ENCODE measurements around the gene NACA2.
"Not testable (repeated sequence)": the region's sequence is repeated elsewhere in the genome, so short reads cannot be mapped to it uniquely, and the experiment has no call there.

NACA2 gene

DNA sequence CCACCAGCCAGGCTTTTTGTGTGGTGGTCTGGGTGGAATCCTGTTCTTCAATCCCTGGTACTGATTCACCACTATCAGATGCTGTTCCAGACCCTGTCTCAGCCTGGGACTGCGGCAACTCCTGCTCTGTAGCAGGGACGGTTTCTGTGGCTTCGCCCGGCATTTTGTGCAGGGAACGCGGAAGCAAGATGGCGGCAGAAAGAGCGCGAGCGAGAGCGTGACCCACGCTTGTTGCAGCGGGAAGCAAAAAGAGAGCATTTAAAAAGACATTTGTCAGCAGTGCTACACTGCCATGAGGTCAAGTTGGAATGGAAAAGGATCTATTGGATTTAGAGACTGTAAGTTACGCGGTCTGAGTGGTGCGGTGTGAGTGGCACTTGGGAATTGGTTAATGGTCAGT lies at the start of gene NACA2:
Gene NACA2, minus strand, starts transcription at position 202 of the 400 bp plus-strand sequence. Its CDS starts 39 bp downstream, at position 163.
- DNase-seq, result no peak

DNA sequence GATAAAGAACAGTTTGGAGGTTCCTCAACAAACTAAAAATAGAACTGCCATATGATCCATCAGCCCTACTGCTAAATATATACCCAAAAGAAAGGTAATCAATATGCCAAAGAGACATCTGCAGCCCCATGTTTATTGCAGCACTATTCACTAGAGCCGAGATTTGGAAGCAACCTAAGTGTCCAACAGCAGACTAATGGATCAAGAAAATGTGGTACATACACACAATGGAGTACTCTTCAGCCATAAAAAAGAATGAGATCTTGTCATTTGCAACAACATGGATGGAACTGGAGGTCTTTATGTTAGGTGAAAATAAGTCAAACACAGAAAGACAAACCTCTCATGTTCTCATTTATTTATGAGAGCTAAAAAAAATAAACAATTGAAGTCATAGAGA lies 48.8 kb upstream of the NACA2 start:
- no peak for DNase-seq

DNA sequence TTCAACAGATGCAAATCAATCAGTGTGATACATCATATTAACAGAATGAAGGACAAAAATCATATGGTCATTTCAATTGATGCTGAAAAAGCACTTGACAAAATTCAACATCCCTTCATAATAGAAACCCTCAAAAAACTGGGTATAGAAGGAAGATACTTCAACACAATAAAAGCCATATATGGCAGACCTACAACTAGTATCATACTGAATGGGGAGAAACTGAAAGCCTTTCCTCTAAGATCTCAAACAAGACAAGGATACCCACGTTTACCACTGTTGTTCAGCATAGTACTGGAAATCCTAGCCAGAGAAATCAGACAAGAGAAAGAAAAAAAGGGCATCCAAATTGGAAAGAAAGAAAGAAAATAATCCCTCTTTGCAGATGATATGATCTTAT lies 47.1 kb upstream of the NACA2 start:
- no peak for DNase-seq

DNA sequence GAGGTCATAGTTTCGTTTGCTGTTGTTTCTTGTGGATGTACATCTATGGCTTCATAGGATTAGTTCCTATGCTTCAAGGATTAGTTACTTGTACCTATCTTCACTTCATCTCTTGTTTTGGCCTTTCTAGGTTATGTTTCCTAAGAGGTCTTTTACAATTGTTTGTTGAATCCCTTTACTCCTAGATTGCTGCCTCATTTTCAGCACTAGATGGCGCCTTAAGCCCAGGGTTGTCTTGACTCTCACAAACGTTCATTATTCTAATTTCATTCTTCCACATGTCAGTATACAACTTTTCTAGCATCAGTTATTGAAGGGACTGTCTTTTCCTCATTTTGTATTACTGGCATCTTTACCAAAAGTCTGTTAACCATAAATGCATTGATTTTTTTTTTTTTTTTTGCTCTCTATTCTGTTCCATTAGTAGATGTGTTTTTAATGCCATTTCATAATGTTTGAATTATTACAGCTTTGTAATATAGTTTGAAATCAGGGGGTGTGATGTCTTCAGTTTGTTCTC lies 45.0 kb upstream of the NACA2 start:
- DNase-seq, result peak; percentile 71

DNA sequence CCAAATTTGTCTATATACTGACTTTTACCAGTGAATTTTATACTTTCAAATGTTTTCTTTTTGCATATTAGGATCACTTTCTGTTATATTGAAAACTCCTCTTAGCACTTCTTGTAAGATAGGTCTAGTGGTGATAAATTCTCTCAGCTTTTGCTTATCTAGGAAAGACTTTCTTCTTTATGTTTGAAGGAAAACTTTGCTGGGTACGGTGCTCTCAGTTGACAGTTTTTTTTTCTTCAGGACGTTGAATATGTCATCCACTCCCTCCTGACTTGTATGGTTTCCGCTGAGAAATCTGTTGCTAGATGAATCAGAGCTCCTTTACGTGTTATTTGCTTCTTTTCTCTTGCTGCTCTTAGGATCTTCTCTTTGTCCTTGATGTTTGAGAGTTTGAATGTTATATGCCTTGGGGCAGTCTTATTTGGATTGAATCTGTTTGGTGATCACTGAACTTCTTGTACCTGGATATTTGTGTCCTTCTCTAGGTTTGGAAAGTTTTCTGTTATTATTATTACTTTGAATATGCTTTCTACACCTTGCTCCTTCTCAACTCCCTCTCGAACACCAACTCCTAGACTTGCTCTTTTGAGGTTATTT lies 44.0 kb upstream of the NACA2 start:
- no peak for DNase-seq

DNA sequence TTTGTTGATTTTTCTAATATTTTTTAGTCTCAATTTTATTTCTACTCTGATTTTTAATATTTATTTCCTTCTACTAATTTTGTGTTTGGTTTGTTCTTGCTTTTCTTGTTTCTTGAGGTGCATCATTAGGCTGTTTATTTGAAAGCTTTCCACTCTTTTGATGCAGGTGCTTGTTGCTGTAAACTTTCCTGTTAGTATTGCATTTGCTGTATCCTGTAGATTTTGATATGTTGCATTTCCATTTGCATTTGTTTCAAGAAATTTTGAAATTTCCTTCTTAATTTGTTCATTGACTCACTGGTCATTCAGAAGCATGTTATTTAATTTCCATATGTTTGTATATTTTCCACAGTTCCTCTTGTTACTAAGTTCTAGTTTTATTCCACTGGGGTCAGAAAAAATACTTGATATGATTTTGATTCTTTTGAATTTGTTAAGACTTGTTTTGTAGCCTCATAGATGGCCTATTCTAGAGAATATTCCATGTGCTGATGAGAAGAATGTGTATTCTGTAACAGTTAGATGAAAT lies 43.1 kb upstream of the NACA2 start:
- no peak for DNase-seq

DNA sequence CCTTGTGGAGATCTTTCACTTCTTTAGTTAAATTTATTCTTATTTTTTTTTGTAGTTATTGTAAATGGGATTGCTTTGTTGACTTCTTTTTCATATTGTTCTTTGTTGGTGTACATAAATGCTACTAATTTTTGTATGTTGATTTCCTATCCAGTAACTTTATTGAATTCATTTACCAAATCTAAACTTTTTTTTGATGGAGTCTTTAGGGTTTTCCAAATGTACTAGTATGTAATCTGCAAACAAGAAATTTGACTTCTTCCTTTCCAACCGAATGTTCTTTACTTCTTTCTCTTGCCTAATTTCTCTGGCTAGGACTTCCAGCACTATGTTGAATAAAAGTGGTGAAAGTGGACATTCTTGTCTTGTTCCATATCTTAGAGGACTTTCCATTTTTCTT lies 41.8 kb upstream of the NACA2 start:
- DNase-seq, result no peak

DNA sequence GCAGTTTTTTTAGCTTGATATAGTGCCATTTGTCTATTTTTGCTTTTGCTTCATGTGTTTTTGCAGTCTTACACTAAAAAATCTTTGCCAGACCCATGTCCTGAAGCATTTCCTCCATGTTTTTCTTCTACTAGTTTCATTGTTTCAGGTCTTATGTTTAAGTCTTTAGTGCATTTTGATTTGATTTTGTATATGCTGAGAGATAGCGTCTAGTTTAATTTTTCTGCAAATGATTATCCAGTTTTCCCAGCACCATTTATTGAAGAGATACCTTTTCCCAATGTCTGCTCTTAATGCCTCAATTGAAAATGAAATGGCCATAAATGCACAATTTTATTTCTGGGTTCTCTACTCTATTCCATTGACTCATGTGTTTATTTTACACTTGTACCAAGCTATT lies 40.8 kb upstream of the NACA2 start:
- DNase-seq, result no peak

DNA sequence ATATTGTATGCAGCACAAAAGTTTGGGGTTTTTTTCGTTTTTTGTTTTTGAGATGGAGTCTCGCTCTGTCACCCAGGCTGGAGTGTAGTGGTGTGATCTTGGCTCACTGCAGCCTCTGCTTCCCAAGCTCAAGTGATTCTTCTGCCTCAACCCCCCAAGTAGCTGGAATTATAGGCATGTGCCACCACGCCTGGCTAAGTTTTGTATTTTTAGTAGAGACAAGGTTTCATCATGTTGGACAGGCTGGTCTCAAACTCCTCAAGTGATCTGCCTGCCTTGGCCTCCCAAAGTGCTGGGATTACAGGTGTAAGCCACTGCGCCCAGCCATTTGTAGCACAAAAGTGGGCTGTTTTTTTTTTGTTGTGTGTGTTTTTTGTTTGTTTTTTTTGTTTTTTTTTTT lies 37.1 kb upstream of the NACA2 start:
- not testable (repeated sequence) for DNase-seq

DNA sequence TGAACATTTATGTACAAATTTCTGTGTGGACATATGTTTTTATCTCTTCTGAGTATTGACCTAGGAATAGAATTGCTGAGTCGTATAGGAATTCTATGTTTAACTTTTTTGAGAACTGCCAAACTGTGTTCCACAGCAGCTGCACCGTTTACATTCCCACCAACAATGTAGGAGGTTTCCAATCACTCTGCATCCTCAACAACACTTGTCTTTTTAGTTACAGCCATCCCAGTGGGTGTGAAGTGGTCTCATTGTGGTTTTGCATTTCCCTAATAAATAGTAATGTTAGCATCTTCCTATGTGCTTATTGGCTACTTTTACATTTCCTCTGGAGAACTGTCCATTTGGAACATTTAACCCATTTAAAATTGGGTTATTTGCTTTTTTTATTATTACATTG lies 36.6 kb upstream of the NACA2 start:
- DNase-seq, result no peak

DNA sequence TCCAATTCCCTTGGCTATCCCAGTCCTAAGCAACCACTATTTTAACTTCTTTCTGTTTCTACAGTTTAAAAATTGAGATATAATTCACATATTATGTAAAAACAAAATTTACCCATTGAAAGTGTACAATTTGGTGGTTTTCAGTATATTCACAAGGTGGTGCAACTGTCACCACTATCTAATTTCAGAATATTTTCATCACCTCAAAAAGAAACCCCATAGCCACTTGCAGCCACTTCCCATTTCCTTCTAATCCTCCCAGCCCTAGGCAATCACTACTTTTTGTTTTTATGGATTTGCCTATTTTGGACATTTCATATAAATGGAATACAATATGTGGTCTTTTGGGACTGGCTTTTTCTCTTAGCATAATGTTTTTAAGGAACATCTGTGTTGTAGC lies 36.1 kb upstream of the NACA2 start:
- DNase-seq, result no peak

DNA sequence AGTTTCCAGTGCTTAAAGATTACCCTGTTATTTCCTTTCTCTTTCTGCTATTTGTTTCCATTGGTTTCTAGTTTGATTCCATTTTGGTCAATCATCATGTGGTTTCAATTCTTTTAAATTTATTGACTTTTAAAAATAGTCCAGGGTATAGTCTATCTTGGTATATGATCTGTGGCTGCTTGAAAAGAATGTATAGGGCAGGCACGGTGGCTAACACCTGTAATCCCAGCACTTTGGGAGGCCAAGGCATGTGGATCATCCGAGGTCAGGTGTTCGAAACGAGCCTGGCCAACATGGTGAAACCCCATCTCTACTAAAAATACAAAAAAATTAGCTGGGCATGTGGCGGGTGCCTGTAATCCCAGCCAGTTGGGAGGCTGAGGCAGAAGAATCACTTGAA lies 34.5 kb upstream of the NACA2 start:
- DNase-seq, result no peak

DNA sequence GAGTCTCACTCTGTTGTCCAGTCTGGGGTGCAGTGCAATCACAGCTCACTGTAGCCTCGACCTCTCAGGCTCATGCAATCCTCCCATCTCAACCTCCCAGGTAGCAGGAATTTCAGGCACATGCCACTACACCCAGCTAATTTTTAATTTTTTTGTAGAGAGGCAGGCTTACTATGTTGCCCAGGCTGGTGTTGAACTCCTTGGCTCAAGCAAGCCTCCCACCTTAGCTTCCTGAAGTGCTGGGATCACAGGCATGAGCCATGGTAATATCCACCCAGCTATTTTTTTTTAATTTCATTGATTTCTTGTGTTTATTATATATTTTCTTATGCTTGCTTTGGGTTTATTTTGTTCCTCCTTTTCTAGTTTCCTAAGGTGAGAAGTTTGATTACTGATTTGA lies 33.9 kb upstream of the NACA2 start:
- no peak for DNase-seq

DNA sequence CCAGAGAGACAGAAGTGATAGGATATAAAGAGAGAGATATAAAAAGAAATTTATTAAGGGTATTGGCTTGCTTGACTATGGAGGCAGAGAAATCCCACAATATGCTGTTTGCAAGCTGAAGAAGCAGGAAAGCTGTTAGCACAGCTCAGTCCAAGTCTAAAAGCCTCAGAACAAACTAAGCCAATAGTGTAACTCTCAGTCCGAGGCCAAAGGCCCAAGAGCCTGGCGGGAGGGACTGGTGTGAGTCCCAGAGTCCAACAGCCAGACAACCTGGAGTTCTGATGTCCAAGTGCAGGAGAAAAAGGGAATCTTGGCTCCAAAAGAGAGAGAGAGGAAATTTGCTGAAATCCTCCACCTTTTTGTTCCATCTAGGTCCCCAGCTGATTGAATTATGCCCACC lies 30.3 kb upstream of the NACA2 start:
- DNase-seq, result no peak

DNA sequence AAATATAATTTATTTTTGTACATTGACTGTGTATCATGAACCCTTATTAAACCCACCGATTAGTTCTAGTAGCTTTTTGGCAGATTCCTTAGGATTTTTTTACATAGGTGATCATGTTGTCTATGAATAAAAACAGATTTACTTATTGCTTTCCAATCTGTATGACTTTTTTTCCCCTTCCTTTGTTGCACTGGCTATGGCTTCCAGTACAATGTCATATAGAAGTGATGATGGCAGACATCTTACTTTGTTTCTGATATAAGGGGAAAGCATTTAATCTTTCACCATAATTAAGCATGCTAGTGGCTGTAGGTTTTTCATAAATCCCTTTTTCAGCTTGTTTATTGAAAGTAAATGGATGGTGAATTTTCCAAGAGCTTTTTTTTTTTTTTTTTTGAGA lies 28.9 kb upstream of the NACA2 start:
- DNase-seq, result no peak

DNA sequence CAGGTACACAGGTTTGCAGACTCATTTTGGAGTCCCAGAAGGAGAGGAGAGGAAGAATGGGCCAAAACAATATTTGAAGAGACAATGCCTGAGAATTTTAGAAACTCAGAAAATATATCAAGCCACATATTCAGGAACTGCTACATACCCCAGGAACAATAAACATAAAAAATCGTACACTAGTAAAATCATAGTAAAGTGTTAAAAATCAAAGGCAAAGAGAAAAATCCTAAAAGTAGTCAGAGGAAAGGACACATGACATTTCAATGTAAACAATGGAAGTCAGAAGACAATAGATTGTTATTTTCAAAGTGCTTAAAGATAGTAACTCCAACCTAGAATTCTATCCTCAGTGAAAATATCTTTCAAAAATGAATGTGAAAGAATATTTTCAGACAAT lies 28.5 kb upstream of the NACA2 start:
- no peak for DNase-seq

DNA sequence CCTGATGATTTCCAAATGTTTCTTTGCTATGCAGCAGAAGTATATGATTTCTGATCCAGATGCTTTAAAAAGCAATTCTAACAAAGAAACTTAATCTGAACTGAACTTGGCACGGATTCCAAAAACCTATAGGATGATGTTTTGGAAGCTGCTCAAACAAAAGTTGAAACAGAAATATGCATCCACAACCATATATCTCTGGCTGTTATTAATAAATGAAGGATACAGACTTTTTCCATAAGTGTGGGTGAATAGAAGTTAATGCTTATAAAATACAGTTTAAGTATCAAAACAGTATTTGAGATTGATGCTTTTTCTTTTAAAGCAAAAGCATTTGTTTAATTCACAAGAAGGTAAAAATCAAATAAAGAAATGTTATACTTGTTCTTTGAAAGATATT lies 27.9 kb upstream of the NACA2 start:
- no peak for DNase-seq

DNA sequence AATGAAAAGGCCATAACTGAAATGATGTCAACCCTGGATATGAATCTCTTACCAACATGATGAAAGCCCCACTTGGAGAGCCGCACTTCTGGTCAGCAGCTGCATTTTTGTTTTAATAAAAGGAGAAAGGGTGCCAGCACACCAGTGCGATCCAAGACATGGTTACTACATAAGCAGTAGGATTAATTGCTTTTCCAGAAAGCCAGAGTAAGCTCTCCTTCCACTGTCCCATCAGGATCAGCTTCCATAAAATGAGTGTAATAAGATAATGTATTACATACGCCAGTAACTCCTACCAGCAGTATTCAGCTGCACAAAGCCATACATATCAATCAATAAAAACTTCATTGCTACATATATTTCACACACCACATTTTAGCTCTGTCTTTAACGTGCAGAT lies 26.3 kb upstream of the NACA2 start:
- DNase-seq, result no peak

DNA sequence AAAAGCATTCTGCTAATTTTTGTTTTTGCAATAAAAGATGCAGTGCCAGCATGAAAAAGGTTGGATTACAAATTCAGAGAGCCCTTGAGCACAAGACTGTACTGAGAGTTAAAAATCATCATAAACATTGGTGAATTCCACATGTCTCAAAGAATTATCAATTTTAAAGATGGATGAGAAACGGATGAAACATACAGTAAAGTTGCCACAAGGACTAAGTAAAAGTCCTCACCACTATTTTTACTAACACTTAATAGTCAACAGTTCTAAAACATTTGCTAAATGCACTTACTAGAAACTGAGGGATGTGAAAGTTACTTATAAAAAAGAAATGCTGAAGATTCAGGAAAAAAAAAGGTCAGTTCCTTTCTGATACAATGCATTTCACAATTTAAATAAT lies 25.8 kb upstream of the NACA2 start:
- DNase-seq, result no peak

DNA sequence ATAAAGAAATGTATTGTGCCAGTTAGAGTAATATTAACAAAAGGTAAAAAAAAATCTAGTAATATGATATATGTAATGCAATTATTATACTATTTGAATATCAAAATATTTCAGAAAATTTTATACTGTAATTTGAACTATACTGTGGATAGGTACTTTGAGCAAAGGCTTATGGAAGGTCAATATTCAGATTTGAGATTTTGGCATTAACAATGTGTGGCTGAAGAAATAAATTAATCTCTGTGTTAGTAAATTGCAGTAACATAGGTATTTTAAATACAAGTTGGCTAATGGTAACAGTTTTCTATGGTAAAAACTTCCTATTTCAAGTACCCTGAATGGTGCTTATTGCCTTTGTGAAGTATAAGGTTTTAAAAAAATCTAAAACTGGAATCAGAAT lies 23.2 kb upstream of the NACA2 start:
- DNase-seq, result no peak

DNA sequence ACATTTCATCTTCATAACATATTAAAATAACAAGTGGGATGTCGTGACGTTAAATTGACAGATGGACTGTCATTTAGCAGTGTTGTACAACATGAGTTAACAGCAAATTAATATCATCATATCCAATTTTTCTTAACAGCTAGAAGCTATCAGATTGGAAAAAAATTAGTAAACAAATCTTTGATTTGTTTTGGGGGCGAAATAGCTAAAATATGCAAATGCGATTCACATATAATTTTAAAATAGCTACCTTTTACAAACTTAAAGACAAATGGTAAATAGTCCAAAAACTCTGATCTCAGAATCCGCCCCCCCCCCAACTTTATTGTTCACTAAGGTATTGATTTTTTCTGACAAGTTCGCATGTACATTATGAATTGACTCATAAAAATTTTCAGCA lies 20.3 kb upstream of the NACA2 start:
- no peak for DNase-seq

DNA sequence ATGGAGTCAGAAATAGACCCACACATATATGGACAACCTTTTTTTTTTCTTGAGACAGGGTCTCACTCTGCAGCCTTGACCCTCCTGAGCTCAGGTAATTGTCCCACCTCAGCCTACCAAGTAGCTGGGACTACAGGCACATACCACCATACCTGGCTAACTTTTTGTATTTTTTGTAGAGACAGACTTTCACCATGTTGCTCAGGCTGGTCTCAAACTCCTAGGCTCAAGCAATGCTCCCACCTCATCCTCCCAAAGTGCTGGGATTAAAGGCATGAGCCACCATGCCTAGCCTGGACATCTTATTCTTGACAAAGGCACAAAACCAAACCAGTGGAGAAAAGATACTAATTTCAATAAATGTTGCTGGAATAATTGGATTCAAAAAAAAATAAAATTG lies 14.7 kb upstream of the NACA2 start:
- no peak for DNase-seq

DNA sequence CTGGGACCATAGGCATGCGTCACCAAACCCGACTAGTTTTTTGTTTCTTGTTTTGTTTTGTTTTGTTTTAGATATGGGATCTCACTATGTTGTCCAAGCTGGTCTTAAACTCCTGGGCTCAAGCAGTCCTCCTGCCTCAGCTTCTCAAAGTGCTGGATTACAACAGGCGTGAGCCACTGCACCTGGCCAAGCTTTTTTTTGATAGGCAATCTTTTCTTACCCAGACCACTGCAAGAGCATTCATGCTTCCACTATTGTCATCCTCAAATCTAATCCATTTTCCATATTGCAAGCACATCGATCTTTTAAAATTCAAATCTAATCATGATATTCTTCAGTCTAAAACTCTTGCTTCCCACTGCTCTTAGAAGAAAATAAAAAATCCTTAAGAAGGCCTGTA lies 10.3 kb upstream of the NACA2 start:
- no peak for DNase-seq

DNA sequence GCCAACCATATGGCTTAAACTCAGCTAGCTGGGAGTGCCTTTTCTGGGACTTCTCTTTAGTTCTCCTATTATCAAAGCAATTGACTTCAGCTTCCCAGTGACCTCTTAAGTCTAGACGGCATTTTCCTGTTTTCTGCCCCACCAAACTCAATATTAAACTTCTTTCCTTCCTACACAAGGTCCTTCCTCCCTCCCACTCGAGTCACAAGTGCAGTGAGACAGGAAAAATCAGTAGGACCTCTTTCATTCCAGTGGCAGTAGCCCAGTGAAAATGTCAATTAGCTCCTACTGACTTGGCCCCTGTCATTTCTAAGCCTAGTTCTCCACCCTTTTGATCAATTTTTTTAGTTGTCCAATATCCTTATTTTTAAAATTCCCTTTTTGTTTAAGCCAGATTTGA lies 9.6 kb upstream of the NACA2 start:
- DNase-seq, result no peak

DNA sequence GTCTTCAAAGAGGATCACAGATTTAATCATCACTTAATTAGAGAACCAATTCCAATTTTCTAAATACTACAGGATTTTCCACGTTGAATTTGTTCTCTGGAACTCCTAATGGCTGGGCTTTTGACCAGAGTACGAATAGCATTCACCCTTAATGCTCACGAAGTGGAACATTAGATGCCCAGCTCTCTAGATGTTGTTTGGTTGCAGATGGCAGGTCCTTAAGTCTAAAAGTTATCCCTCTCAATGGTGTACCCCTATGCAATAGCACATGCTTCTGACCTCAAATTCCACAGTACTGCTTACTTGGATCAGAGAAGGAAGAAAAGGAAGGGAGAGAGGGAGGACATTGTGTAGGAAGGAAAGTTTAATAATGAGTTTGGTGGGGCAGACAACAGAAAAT lies 8.6 kb upstream of the NACA2 start:
- no peak for DNase-seq
